ENCODE results near the gene JAKMIP1.

DNA sequence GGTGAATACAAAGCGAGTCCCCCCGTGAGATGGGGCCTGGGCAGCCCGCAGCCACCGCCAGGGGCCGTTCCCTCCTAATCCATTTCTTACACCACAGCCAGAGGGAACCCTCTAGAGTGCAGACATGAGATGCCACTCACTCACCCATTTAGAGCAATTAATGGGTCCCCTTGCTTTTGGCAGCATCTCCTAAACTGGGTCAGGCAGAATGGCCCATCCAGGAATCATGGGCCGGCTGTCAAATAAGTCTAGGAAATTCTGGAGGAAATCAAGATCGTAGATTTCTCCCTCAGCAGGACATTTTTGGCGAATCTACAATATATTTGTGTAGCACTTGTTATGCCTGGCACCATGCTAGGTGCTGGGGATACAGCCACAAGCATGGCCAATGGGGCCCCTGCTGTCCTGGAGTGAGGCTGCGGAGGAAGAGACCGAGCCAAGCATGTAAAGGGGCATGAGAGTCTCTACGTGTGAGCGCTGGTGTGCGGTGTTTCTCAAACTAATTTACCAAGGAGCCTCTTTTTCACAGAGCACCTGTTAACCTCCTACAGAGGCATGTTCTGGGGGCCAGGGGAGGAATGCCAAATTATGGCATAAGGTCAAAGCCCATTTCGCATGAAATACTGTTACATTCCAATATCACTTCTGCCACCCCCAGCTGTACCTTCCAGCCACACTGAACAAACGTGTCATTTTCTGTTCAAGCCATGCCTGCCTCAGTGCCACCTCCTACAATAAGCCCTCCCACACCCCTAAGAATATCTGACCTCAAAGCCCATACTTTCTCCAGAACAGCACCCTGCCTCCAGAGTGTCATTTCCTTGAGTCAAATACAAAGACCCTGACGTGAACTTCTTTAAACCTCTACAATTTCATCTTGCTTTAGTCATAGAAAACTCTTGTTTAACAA is 28.1 kb upstream of the JAKMIP1 start:
- TF ChIP-seq EHMT2 (IDR thresholded peaks at IDR 0.05; ENCODE audit: borderline replicate concordance, low read depth, low read length) (no peak), ZKSCAN8 (CRISPR knock-in tag; IDR thresholded peaks at IDR 0.05; ENCODE audit: borderline replicate concordance) (no peak), TEAD3 (CRISPR knock-in tag; optimal IDR thresholded peaks at IDR 0.05; ENCODE audit: borderline replicate concordance) (no peak), EZH2 (conservative IDR thresholded peaks at IDR 0.05; ENCODE audit: low read depth, low read length) (no peak), TAF1 (CRISPR knock-in tag; IDR thresholded peaks at IDR 0.05) (no peak)
- TF ChIP-seq, protein P1, sequence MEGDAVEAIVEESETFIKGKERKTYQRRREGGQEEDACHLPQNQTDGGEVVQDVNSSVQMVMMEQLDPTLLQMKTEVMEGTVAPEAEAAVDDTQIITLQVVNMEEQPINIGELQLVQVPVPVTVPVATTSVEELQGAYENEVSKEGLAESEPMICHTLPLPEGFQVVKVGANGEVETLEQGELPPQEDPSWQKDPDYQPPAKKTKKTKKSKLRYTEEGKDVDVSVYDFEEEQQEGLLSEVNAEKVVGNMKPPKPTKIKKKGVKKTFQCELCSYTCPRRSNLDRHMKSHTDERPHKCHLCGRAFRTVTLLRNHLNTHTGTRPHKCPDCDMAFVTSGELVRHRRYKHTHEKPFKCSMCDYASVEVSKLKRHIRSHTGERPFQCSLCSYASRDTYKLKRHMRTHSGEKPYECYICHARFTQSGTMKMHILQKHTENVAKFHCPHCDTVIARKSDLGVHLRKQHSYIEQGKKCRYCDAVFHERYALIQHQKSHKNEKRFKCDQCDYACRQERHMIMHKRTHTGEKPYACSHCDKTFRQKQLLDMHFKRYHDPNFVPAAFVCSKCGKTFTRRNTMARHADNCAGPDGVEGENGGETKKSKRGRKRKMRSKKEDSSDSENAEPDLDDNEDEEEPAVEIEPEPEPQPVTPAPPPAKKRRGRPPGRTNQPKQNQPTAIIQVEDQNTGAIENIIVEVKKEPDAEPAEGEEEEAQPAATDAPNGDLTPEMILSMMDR (CRISPR knock-in tag; IDR thresholded peaks at IDR 0.05): no peak
- TF ChIP-seq, protein P2, sequence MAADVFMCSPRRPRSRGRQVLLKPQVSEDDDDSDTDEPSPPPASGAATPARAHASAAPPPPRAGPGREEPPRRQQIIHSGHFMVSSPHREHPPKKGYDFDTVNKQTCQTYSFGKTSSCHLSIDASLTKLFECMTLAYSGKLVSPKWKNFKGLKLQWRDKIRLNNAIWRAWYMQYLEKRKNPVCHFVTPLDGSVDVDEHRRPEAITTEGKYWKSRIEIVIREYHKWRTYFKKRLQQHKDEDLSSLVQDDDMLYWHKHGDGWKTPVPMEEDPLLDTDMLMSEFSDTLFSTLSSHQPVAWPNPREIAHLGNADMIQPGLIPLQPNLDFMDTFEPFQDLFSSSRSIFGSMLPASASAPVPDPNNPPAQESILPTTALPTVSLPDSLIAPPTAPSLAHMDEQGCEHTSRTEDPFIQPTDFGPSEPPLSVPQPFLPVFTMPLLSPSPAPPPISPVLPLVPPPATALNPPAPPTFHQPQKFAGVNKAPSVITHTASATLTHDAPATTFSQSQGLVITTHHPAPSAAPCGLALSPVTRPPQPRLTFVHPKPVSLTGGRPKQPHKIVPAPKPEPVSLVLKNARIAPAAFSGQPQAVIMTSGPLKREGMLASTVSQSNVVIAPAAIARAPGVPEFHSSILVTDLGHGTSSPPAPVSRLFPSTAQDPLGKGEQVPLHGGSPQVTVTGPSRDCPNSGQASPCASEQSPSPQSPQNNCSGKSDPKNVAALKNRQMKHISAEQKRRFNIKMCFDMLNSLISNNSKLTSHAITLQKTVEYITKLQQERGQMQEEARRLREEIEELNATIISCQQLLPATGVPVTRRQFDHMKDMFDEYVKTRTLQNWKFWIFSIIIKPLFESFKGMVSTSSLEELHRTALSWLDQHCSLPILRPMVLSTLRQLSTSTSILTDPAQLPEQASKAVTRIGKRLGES (CRISPR knock-in tag; IDR thresholded peaks at IDR 0.05; ENCODE audit: borderline replicate concordance): no peak
- TF ChIP-seq, protein P3, sequence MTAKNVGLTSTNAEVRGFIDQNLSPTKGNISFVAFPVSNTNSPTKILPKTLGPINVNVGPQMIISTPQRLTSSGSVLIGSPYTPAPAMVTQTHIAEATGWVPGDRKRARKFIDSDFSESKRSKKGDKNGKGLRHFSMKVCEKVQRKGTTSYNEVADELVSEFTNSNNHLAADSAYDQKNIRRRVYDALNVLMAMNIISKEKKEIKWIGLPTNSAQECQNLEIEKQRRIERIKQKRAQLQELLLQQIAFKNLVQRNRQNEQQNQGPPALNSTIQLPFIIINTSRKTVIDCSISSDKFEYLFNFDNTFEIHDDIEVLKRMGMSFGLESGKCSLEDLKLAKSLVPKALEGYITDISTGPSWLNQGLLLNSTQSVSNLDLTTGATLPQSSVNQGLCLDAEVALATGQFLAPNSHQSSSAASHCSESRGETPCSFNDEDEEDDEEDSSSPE (CRISPR knock-in tag; IDR thresholded peaks at IDR 0.05): no peak
